ENCODE measurements around the gene LIPF. TPM values are rescaled to one million over a fixed set of nuclear protein-coding genes. Genes with fewer than 3 reads are reported as not detected.

Gene LIPF
- total RNA-seq, 1 experiment from 2014 or later = not detected

GRCh38 chr10:88670497-88670896, 6.3 kb downstream of the LIPF start:
- Histone ChIP-seq H3K56ac (ENCODE audit: insufficient read length, low read depth, low read length) (no peak overlapping the region), H3K27me3 (ENCODE audit: insufficient read depth, low read length) (no peaks in the 10 kb centered on the region), H3K4me1 (ENCODE audit: insufficient read depth, low read length) (no peaks in the 10 kb centered on the region), H4K91ac (ENCODE audit: insufficient read length, low read depth, low read length) (no peak overlapping the region), H3K79me1 (ENCODE audit: insufficient read depth, low read depth, low read length, poor library complexity, severe bottlenecking) (no peaks in the 10 kb centered on the region), H2BK15ac (ENCODE audit: low read depth, low read length) (no peak overlapping the region), H4K8ac (replicated peaks; ENCODE audit: insufficient read length, low read depth, low read length) (no peak overlapping the region), H3K79me2 (ENCODE audit: insufficient read depth, low read length) (no peaks in the 10 kb centered on the region), H2AFZ (ENCODE audit: low read length) (no peak overlapping the region), H3K4ac (ENCODE audit: low read depth, low read length) (no peak overlapping the region), H2BK5ac (ENCODE audit: insufficient read length, low read length) (no peak overlapping the region), H3K27ac (ENCODE audit: insufficient read length, low read depth, low read length) (no peak overlapping the region), H4K20me1 (ENCODE audit: control insufficient read depth, insufficient read depth, insufficient read length) (no peaks in the 10 kb centered on the region), H3T11ph (ENCODE audit: low read length) (no peak overlapping the region), H3K14ac (ENCODE audit: insufficient read depth, low read length) (no peak overlapping the region), H3K18ac (ENCODE audit: insufficient read length, low read depth, low read length) (no peak overlapping the region), H3K9me3 (ENCODE audit: control insufficient read depth, low read depth, low read length) (no peaks in the 10 kb centered on the region), H2BK20ac (ENCODE audit: low read depth, low read length, poor library complexity, severe bottlenecking) (no peak overlapping the region), H4K5ac (ENCODE audit: insufficient read length, low read depth, low read length) (no peak overlapping the region), H2AK5ac (ENCODE audit: insufficient read length, low read length) (no peak overlapping the region), H2BK12ac (ENCODE audit: insufficient read length, low read depth, low read length) (no peak overlapping the region), H2BK120ac (ENCODE audit: low read depth, low read length, poor library complexity, severe bottlenecking) (no peak overlapping the region), H3K23me2 (ENCODE audit: insufficient read length, low read depth, low read length, poor library complexity, severe bottlenecking) (no peaks in the 10 kb centered on the region), H3K4me2 (ENCODE audit: insufficient read depth, insufficient read length, low read length) (no peak overlapping the region), H3K9ac (ENCODE audit: extremely low read depth, insufficient read length, low read length) (no peak overlapping the region), H3K23ac (ENCODE audit: insufficient read length, low read depth, low read length) (no peak overlapping the region)
- no peaks in the 10 kb centered on the region for H3K27me3 Mint-ChIP-seq (ENCODE audit: low read depth)
- no peaks in the 10 kb centered on the region for H3K36me3 Mint-ChIP-seq (ENCODE audit: insufficient read depth in 1 of 3, low read depth in 3 of 3)
- no peaks in the 10 kb centered on the region for H3K4me1 Mint-ChIP-seq
- H3K9me3 Mint-ChIP-seq = no peaks in the 10 kb centered on the region
- WGBS (ENCODE audit: extremely low coverage, insufficient read length, low lambda C conversion rate) = no CpG with 5 or more reads among the region's 2 CpGs
- H3K4me3 Mint-ChIP-seq = no peak overlapping the region
- no peak for TF ChIP-seq CTCF (conservative IDR thresholded peaks at IDR 0.05)
- no peak for DNase-seq
- no peak overlapping the region for H3K27ac Mint-ChIP-seq
